Measurements from ENCODE around the gene SPHK1. TPM values are rescaled to one million over a fixed set of nuclear protein-coding genes. Genes with fewer than 3 reads are reported as not detected.
A peak's percentile ranks its signal among the peaks of the same experiment; 100 is the strongest.

SPHK1 gene
- total RNA-seq, 3 donors from 2014 or later, result 1.2 to 5.7 (median 3.3) TPM

DNA sequence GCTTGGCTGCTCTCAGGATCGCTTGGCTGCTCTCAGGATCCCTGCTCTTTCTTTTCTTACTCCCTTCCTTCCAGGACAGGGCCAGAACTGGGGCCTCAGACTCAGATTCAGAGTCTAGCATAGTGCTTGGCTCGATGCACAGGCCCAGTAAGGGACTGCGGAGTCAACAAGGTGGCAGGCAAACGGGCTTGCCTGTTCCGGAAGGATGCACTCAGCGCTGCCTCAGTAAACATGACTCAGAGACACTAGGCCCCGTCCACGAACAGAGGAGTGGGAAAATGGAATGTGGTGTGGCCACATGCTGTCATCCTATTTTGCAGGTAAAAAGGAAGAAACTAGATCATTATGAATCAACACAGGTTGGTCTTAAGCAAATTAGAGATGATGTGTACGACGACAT is 9.8 kb downstream of the SPHK1 start:
- ATAC-seq (no peak), DNase-seq (no peak)
- intact Hi-C loops (cut with DNase I, micrococcal nuclease), result no loop called here
- Histone ChIP-seq H3K4me3 (no peak overlapping the region), H3K4me1 (ENCODE audit: low read depth) (no peaks in the 10 kb centered on the region), H3K9me3 (no peaks in the 10 kb centered on the region), H3K36me3 (ENCODE audit: low read depth) (no peaks in the 10 kb centered on the region)
- no peak for TF ChIP-seq CTCF (IDR thresholded peaks at IDR 0.05)

GRCh38 chr17:76395980-76396379 is 11.6 kb downstream of the SPHK1 start:
- Histone ChIP-seq H3K9me3 (no peaks in the 10 kb centered on the region), H3K36me3 (ENCODE audit: low read depth) (no peaks in the 10 kb centered on the region), H3K4me3 (no peak overlapping the region), H3K4me1 (ENCODE audit: low read depth) (no peaks in the 10 kb centered on the region)
- no peak for ATAC-seq
- no peak for TF ChIP-seq CTCF (IDR thresholded peaks at IDR 0.05)
- DNase-seq, result no peak
- intact Hi-C loops (cut with DNase I, micrococcal nuclease), result loop anchor here (5.0 kb wide), 2 partner anchors 89 to 94 kb away; partner anchors contain the start of gene QRICH2 (in 1 of the 2)

DNA sequence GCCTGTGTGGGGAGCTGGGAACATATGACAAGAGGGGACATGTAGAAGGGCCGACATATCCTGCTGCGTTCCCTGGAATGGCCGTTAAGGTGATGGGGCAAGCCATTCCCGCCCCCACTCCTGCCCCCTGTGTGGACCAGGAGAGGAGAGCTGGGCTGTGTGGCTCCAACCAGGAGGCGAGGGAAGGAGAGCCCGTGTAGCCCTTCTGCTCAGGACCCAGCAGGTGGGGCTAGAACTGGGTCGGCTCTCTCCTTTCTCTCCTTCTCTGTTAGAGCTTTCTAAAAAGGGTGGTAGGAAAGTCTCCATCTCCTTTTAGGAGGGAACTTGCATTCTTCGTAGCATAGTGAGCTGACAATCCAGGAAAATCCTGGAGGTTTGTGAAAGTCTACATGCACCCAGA is 12.8 kb downstream of the SPHK1 start:
- intact Hi-C loops (cut with DNase I, micrococcal nuclease), result loop anchor here (5.0 kb wide), 2 partner anchors 90 to 95 kb away; partner anchors contain the start of gene QRICH2 (in 1 of the 2)
- no peaks in the 10 kb centered on the region for H3K36me3 ChIP-seq (ENCODE audit: low read depth)
- H3K4me3 ChIP-seq, result no peak overlapping the region
- no peaks in the 10 kb centered on the region for H3K4me1 ChIP-seq (ENCODE audit: low read depth)
- no peak for ATAC-seq
- TF ChIP-seq CTCF (IDR thresholded peaks at IDR 0.05), result no peak
- DNase-seq, result no peak
- no peaks in the 10 kb centered on the region for H3K9me3 ChIP-seq

- H3K4me1 ChIP-seq (ENCODE audit: low read depth), result no peaks in the 10 kb centered on the region
- DNase-seq (peak; percentile 85 to 98 (median 93)), ATAC-seq (peak; percentile 92)
- no peaks in the 10 kb centered on the region for H3K36me3 ChIP-seq (ENCODE audit: low read depth)
- TF ChIP-seq CTCF (IDR thresholded peaks at IDR 0.05), result peak; percentile 96
- intact Hi-C loops (cut with DNase I, micrococcal nuclease), result loop anchor here (5.0 kb wide), 2 partner anchors 91 to 96 kb away; partner anchors contain the start of gene QRICH2 (in 1 of the 2)
- H3K9me3 ChIP-seq, result no peaks in the 10 kb centered on the region
- H3K4me3 ChIP-seq, result no peak overlapping the region
These were observed 13.5 kb downstream of the SPHK1 start for GRCh38 chr17:76397687-76398522.

DNA sequence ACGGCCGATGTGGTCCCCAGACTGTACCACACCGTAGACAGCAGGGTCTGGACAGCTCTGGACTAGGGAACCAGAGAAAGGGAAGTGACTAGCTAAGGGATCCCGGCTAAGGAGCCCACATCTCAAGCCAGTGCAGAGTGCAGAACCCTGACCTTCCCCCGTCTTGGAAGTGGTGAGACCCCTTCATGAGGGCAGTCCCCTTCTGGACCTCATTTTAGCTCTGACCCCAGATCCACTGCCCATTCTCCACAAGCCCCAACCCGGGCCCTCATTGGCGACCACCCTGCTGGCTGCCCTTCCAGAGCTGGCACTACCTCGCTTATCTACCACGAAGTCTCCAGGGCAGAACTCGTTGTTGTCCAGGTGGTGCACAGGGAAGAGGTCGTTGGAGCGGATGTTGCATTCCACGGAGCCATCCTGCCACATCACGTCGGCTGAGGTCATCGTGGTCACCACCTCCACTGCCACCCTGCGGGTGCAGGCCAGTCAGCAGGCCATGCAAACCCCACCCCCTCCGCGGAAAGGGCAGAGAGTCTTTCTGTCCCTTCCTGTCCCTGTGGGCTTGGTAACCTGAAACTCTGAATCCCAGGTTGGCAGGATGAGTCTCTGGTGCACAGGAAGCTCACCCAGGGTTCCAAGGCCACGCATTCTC is 14.2 kb downstream of the SPHK1 start:
- H3K36me3 ChIP-seq (ENCODE audit: low read depth), result no peaks in the 10 kb centered on the region
- ATAC-seq (peak; percentile 29), DNase-seq (no peak)
- intact Hi-C loops (cut with DNase I, micrococcal nuclease), result loop anchor here (5.0 kb wide), 2 partner anchors 91 to 96 kb away; partner anchors contain the start of gene QRICH2 (in 1 of the 2)
- TF ChIP-seq CTCF (IDR thresholded peaks at IDR 0.05), result no peak
- H3K9me3 ChIP-seq, result no peaks in the 10 kb centered on the region
- H3K4me3 ChIP-seq, result no peak overlapping the region
- no peaks in the 10 kb centered on the region for H3K4me1 ChIP-seq (ENCODE audit: low read depth)

All from mucosa of descending colon (tissue), 3 donors.